ENCODE measurements around the gene NQO2.
A peak's percentile ranks its signal among the peaks of the same experiment; 100 is the strongest.
"Not testable (repeated sequence)": the region's sequence is repeated elsewhere in the genome, so short reads cannot be mapped to it uniquely, and the experiment has no call there.

The NQO2 gene

DNA sequence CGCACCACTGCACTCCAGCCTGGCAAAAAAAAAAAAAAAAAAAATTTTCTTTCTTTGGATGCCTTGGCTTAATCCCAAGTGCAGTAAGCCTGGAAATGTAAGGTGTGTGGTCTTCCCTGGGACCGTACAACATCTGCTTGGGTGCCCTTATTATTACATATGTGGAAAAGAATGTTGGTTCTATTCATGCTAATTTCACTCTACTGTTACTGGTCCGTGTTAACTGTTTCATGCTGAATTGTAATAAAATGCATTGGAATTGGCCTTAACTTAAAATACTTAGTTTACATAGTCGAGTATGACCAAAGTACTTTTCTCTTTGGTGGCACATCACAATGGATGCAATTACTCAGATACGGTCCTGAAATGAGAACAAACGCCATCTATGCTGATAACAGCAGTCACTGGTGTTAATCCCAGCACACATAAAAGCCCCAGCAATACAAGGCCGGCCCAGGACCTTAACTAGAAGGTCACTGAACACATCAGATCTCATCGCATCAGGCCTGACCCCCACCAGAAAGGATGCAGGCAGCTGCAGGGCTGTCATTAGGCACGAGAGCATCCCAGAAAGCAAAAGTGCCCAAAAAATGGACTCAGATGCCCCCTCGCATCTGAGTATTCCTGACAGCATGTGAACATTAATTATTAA lies 29.5 kb upstream of the NQO2 start:
- peak; percentile 32 for DNase-seq (ENCODE audit: low spot score)

DNA sequence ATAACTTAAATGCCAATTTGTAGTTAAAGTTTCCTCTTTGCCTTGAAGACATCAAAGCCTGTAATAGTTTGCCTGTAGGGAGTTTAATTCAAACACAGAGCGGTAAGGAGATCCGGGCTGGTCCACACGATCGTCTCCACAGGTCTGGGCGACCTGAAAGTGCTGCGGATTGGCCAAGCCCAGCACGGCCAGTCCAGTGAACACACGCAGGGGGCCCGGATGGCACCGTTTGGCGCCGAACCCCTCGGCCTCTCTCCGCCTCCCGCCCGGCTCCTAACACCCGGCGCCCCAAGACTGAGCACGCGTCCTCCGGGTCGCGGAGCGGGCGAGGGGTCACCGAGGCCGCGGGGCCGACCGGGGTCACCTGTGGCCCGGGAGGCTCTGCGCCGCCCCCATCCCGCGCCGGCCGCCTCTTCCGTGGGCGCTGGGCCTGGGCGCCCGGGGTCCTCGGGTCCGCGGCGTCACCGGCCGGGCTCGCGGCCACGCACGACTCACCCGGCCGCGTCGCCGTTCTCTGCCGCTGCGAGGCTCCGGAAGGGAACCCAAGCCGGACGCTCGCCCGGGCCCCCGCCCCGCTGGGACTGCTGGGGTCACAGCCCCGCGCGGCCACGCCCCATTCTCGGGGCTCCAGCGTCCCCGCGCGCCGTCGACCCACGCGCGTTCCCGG lies 28.8 kb upstream of the NQO2 start:
- DNase-seq (ENCODE audit: low spot score), result peak; percentile 55

DNA sequence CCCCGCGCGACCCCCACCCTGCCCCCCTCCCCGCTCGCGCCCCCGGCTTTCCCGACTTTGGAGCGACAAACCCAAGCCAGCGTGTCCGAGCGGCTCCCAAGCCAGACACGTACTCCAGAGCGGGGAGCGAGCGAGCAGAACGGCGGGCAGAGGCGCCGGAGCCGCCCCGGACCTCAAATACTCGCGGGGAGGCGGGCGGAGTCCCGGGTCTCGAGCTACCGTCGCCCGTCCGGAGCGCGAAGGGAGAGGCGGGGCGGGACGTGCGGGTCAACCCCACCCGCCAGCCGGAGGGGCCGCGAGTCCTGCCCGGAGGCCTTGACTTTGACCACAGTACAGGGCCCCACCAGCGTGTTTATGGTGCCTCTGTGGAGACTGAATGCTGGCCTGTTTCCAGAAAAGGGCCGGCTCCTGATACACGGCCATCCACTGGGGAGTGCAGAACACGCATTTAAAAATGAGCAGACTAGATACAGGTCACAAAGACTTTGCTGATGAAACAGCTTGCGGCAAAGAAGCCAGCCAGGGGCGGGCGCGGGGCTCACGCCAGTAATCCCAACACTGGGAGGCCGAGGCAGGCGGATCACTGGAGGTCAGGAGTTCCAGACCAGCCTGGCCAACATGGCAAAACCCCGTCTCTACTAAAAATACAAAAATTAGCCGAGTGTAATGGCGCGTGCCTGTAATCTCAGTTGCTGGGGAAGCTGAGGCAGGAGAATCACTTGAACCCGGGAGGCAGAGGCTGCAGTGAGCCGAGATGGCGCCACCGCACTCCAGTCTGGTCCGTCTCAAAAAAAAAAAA lies 28.1 kb upstream of the NQO2 start, which contains the start of gene SERPINB6:
Gene SERPINB6 (minus strand): TSS at position 148 of the 799 bp plus-strand sequence. CDS start 12,235 bp downstream, outside the sequence.
- DNase-seq (ENCODE audit: low spot score), result peak; percentile 63

DNA sequence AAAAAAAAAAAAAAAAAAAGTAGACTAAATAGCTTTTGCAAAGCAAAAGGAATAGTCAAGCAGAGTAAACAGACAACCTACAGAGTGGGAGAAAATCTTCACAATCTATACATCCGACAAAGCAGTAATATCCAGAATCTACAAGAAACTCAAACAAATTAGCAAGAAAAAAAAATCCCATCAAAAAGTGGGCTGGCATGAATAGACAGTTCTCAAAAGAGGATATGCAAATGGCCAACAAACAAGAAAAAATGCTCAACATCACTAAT lies 27.5 kb upstream of the NQO2 start:
- DNase-seq (ENCODE audit: low spot score), result not testable (repeated sequence)

DNA sequence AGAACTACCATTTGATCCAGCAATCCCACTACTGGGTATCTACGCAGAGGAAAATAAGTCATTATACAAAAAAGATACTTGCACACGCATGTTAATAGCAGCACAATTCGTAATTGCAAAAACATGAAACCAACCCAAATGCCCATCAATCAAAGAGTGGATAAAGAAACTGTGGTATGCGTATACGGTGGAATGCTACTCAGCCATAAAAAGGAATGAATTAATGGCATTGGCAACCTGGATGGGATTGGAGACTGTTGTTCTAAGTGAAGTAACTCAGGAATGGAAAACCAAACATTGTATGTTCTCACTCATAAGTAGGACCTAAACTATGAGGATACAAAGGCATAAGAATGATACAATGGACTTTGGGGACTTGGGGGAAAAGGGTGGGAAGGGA lies 27.0 kb upstream of the NQO2 start:
- DNase-seq (ENCODE audit: low spot score), result not testable (repeated sequence)

DNA sequence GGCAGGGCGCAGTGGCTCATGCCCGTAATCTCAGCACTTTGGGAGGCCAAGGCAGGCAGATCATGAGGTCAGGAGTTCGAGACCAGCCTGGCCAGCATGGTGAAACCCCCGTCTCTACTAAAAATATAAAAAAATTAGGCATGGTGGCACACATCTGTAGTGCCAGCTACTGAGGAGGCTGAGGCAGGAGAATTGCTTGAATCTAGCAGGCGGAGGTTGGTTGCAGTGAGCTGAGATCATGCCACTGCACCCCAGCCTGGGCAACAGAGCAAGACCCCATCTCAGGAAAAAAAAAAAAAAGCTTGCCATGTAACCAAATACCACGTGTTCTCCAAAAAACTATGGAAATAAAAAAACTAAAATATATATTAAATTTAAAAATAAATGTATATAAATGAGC lies 26.5 kb upstream of the NQO2 start:
- DNase-seq (ENCODE audit: low spot score), result not testable (repeated sequence)

DNA sequence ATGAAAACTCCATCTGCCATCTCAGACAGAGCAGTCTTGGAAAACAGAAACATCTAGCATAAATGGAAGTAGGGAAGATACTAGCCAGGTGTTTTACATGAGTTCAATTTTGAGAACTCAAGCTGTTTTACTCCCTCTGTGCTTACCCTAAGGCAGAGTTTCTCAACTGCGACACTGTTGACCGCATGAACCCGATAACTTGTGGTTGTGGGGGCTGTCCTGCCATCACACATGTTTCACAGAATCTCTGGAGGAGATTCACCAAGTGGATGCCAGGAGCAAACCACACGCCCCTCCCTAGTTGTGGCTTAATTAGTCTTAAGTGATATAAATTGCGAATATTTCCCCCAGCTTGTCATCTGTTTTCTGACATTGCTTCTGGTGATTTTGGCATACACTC lies 26.0 kb upstream of the NQO2 start:
- no peak for DNase-seq (ENCODE audit: low spot score)

DNA sequence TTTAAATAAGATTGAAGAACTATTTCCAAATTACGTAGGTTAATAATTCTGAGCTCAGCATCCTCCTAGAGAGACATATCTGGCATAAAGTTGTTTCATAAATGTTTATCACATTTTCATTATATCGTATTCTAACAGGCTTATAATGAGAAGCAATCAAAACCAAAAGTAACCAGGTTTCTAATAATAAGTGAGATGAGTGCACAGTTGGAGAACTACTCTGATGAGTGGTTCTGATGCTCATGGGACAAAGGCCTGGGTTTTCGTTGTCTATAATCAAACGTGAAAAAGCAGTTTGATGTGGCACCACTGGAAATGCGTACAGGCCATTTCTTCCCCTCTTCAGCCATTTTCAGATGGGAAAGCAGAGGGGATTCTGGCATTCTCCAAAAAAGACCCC lies 23.6 kb upstream of the NQO2 start:
- DNase-seq (ENCODE audit: low spot score), result no peak

DNA sequence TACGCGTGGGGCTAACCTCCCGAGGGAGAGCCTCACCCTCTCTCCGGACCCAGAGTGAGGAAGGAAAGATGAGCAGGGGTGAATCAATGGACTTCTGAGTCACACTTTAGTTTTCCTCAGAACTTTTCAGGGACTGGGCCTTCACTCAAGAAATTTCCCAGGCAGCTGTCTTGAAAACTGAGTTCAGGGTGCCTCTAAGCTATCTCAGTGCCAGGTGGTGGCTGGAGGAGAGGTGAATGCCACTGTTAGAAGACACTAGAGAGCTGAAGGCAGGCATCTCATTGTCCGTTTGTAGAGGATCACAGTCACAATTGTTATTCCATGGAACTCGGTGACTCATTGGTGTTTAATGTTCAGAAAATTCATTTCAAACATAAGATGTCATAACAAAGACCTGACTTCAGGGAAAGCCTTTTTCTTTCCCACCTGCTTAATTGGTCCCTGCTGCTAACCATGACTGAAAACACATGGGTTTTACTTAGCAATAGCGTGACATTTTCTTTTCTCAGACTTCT lies 23.1 kb upstream of the NQO2 start:
- peak; percentile 81 for DNase-seq (ENCODE audit: low spot score)

DNA sequence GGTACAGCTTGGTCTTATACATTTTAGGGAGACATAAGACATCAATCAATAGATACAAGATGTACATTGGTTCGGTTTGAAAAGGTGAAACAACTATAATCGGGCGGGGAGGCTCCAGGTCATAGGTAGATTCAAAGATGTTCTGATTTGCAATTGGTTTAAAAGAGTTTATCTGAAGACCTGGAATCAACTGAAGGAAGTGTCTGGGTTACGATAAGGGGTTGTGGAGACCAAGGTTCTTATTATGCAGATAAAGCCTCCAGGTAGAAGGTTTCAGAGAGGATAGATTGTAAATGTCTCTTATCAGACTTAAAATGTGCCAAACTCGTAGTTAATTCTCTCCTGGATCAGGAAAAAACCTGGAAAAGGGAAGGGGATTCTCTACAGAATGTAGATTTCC lies 22.4 kb upstream of the NQO2 start:
- no peak for DNase-seq (ENCODE audit: low spot score)

DNA sequence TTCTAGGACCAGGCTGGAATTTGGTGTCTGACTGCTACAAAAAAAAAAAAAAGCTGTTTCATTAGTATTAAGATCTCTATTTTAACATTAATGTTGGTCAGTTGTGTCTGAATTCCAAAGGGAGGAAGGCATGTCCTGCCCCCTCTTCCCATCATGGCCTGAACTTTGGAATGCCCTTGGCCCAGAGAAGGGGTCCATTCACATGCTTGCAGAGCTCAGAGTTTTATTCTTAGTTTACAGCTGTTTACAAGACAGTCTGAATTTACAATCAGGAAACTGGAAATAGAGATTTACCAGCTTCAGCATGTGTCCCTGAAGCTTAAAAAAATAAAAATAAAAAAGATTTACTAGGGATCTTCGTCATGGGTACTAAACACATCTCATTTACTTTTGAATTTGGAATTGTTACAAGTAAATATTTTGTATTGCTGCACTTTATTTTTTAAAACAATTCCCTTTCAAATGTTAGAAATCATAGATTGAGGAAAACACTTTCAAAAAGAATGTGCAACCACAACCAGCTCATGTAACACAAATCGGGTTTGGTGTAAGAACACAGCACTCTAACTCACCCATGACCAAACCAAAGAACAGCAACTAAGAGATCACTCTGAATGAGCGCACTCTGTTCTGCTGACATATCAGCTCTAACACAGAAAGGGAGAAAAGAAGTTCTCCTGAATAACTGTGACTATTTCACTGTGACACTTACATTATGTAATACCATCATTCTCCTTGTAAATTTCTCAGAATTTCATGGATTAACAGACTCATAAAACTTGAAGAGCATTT lies 21.7 kb upstream of the NQO2 start:
- DNase-seq (ENCODE audit: low spot score), result no peak

DNA sequence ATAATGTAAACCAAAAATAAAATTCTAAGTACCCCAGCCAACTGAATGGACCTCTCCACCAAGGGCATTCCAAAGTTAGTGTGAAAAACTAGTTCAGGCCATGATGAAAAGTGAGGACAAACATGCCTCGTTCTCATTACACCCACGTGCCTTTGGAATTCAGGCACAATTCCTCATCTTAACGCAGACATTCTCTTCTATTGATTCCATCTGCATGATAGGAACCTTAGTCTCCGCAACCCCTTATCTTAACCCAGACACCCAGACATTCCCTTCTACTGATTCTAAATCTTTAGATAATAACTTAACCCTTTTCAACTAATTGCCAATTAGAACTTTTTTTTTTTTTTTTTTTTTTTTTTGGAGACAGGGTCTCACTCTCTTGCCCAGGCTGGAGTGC lies 20.8 kb upstream of the NQO2 start:
- DNase-seq (ENCODE audit: low spot score), result no peak

DNA sequence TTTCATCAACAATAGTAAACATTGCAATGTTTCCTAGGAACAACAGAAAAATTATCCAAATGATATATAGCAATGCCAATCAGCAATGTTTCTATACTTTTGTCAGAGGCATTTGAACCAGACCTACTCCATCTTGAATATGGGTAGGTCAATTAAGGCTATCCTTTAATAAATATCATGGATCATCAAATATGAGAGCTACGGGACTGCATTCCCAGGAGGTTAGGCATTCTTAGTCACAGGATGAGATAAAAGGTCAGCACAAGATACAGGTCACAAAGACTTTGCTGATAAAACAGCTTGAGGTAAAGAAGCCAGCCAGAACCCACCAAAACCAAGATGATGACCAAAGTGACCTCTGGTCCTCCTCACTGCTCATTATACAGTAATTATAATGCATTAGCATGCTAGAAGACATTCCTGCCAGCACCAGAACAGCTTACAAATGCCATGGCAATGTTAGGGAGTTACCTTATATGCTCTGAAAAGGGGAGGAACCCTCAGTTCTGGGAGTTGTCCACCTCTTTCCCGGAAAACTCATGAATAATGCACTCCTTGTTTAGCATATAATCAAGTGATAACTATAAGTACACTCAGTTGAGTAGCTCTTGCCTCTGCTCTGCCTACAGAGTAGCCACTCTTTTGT lies 19.8 kb upstream of the NQO2 start:
- DNase-seq (ENCODE audit: low spot score), result no peak

DNA sequence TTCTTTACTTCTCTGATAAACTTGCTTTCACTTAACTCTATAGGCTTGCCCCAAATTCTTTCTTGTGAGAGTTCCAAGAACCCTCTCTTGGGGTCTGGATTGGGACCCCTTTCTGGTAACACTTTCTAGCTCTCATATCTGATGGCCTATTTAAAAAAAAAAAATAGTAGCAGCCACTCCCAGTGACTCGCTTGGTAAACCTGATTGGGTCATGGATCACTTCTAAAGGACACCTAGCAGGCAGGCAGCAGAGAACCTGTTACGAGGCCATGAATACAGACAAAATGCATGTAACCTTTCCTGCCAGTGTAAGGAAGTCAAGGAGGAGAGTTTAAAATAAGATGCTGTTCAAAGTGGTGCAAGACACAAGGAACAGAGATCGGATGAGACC lies 19.2 kb upstream of the NQO2 start:
- DNase-seq (ENCODE audit: low spot score), result no peak

DNA sequence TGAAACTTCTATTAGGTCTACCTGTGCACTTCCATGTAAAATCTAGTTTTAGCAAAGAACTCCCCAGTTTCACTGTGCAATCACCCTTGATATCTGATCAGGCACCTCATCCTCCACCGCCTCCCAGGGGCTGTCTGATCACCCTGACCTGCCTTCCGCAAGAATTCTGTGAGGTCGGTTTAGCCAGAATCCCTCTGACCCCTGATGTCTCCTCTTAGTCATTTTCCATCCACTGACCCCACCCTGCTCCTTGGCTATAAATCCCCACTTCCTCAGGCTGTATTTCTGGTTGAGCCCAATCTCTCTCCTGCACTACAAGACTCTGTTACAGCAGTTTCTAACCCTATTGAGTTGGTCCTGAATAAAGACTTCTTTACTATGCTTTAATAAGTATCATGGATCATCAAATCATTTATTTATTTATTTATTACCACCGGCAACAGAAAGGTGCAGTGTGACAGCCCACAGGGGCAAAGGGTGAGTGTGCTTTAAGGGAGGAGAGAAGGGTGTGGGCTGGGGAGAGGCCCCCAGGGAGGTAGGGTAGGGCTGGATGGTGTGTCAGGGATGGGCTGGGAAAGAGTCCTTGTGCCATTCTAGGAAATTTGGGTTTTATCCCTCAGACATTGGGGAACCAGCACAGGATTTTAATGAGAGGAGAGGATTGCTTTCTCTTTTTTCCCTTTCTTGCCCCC lies 17.1 kb upstream of the NQO2 start:
- no peak for DNase-seq (ENCODE audit: low spot score)

DNA sequence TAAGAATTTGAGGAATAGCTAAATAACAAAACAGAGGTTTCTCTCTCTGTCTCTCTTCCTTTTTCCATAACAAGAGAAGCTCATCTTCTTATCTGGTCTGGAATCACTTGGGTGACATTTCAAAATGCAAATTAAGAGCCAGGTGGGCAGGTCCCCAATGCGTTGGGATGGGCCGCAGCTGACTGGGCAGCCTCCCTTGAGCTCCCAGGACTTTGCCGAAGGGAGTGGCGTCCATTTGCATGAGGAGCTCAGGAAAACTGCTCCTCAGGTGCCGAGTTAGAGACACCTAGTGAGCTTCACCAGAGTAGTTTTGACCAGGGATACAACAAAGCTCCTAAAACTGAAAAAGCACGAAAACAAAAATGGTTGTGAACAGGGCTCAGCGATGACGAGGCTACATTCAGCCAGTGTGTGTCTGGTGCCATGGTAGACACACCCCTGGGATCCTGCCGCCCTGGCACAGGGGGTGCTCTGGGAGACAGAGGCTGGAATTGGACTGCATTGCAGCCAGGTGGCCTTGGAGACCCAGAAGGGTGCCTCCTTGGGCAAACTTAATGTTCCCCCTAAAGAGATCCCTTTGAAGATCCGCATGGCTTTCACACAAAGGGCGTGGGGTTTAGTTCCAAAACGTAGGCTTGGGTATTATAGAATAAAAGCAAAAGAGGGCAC lies 14.8 kb upstream of the NQO2 start:
- DNase-seq (ENCODE audit: low spot score), result no peak

DNA sequence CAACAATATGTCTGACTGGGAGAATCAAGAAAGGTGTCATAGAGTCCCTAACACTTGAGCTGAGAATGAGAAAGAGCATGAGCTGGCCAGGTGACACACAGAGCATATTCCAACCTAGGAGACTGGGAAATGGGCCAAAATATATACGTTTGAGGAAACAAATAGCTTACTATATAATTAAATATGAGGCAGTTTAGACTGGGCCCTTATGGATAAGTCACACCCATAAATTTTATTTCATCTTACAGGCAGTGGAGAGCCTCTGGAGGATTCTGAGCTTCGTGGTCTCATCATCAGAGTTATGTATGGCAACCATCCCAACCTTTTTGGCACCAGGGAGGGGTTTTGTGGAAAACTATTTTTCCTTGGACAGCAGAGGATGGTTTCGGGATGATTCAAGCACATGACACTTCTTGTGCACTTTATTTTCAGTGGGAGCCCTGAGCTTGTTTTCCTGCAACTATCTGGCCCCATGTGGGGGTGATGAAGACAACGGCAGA lies 12.9 kb upstream of the NQO2 start:
- DNase-seq (ENCODE audit: low spot score), result no peak

DNA sequence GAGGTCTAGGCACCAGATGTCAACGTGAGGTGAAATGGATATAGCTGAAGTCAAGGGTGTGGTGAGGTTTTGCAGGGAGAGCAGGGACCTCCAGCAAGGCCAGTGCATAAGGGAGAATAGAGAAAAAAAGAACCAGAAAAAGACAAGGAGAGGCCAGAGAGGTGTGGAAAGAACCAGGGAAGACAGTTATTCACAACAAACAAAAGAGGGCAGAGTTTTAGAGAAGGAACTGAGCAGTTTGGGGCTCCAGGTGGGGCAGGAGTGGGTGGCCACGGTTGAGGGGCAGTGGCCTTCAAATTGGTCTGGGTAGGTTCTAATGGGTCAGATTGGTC lies 11.6 kb upstream of the NQO2 start:
- DNase-seq (ENCODE audit: low spot score), result no peak

DNA sequence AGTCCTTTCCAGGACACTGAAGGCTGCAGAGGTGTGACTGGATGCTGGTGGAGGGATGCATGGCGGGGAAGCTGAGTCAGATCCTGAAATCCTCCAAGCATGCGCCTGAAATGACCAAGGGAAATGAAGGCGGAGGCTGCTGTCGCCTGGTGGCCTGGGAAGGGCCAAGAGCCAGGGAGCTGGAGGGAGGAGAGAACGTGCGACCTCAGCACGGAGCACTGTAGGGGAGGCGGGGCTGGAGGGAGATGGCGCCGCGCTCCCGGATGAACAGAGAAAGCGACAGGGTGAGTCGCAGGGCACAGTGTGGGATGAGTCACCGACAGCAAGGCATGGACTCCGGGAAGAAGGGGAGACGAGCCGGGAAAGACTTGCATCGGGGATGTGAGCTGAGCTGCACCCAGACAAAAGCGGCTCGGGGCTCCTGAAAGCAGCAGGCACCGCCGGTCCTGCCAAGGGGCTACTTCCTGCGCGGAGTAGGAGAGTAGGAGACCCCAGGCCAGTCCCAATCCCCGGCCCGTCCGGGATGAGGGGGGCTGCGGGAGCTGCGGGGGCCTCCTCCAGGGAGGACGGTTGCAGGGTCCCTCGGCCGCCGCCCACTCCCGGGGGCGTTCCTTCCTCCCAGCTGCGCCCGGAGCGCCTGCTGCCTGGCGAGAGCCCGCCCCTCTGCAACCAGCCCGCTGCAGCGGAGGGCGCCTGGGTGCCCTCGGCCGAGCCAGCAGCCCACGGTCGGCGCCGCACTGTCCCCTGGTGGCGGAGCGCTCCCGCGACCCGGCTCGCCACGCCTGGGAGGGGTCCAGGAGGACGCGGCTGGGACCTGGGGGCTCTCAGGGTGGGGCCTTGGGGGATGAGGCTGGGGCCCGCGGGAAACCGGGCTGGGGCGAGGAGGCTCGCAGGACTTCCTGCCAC lies 11.0 kb upstream of the NQO2 start:
- peak; percentile 98 for DNase-seq (ENCODE audit: low spot score)
